K562 (cell line): ENCODE data around the gene ZNF280D.

Source experiments
- ATF7 ChIP-seq: fragments of 450-650 bp; IDR thresholded peaks from 2 replicates; pipeline ENCODE4 v1.7.1; 2014; ENCODE audit warnings: mild to moderate bottlenecking, moderate library complexity
- CTCF ChIP-seq, 3 experiments: IDR thresholded peaks in 2 of 3; conservative IDR thresholded peaks in 1 of 3; 2 replicates each; pipeline ENCODE4 v1.5.1; 2011 to 2012; ENCODE audit warnings: low read length in 3 of 3, mild to moderate bottlenecking in 3 of 3, control low read depth in 2 of 3, improper control_type of control experiment in 1 of 3, inconsistent platforms in 1 of 3, low read depth in 1 of 3, mixed read lengths in 1 of 3, moderate library complexity in 1 of 3; ENCODE audit not compliant: insufficient read depth in 2 of 3
- ELK1 ChIP-seq: sonication (generic); formaldehyde crosslinking; IDR thresholded peaks from 2 replicates; pipeline ENCODE4 v1.8.1; 2022; ENCODE audit warnings: missing genetic modification reagents
- ETV5 ChIP-seq: sonication (generic); formaldehyde crosslinking; IDR thresholded peaks from 2 replicates; pipeline ENCODE4 v1.4.0; 2020; ENCODE audit warnings: low read depth, mild to moderate bottlenecking, missing genetic modification reagents
- EZH2 ChIP-seq: IDR thresholded peaks from 2 replicates; pipeline ENCODE4 v1.6.1; 2012; ENCODE audit warnings: low read depth, mild to moderate bottlenecking, inconsistent platforms, low read length, borderline replicate concordance
- NFXL1 ChIP-seq: fragments of 450-650 bp; formaldehyde crosslinking; IDR thresholded peaks from 2 replicates; pipeline ENCODE4 v1.4.0; 2021; ENCODE audit warnings: mild to moderate bottlenecking
- POLR2A ChIP-seq: fragments of 450-650 bp; conservative IDR thresholded peaks from 2 replicates; pipeline ENCODE4 v1.6.1; 2016
- STAG1 ChIP-seq: sonication (generic); formaldehyde crosslinking; IDR thresholded peaks from 2 replicates; pipeline ENCODE4 v1.5.0; 2020; ENCODE audit warnings: missing genetic modification reagents, borderline replicate concordance

GRCh38 chr15:56759450-56759845, 26.1 kb upstream of the ZNF280D start:
- no peak for TF ChIP-seq EZH2
- no peak for TF ChIP-seq ATF7
- TF ChIP-seq STAG1 = no peak
- TF ChIP-seq CTCF (IDR thresholded peaks at IDR 0.05 in 2 of 3, conservative IDR thresholded peaks at IDR 0.05 in 1 of 3; ENCODE audit: insufficient read depth in 2 of 3, low read depth in 1 of 3, low read length in 3 of 3) = no peak
- TF ChIP-seq POLR2A = no peak
- no peak for TF ChIP-seq ELK1
- no peak for TF ChIP-seq NFXL1 (CRISPR knock-in tag)
- no peak for TF ChIP-seq ETV5
